A549 (cell line): ENCODE results near the gene STAT4. TPM values are rescaled to one million over a fixed set of nuclear protein-coding genes. Genes with fewer than 3 reads are reported as not detected.

Experiments used
- ATAC-seq, 2 experiments: fragments of 200-7000 bp in 1 of 2; fragments of >200 bp in 1 of 2; cut with Nextera tagmentation in 1 of 2; cut with Tn5 transposase in 1 of 2; 3 replicates each; pipeline versions ENCODE4 v1.8.0 to v1.9.1; 2018 to 2020; ENCODE audit warnings: mild to moderate bottlenecking in 1 of 2, moderate library complexity in 1 of 2
- CTCF ChIA-PET: fragments of 300-600 bp; sonication (Branson Sonifier 250); formaldehyde crosslinking; extraction: SDS; loops from one replicate; lab custom pipeline; 2021; ENCODE audit warnings: antibody characterized with exemption, inconsistent platforms; lab: Yijun Ruan, JAX
- POLR2A ChIA-PET: fragments of 350-600 bp; formaldehyde crosslinking; extraction: SDS; loops from one replicate; lab custom pipeline; 2021; ENCODE audit warnings: antibody characterized with exemption, inconsistent platforms; lab: Yijun Ruan, JAX
- DNase-seq, 2 experiments: peaks; one replicate each; pipeline versions ENCODE4 v3.0.0 to v3.0.0-alpha.2; 2011 to 2016; ENCODE audit warnings: low read depth in 1 of 2, low spot score in 1 of 2
- FAIRE-seq: peaks from 2 replicates; lab custom pipeline; 2011; peaks lifted over from hg19 to GRCh38; lab: Jason Lieb, UNC
- H3K27ac ChIP-seq, 2 experiments: fragments of >200 bp; sonication (Bioruptor Twin); formaldehyde crosslinking; 3 replicates each; pipeline ENCODE4 v1.5.1; 2016 to 2017
- H3K4me1 ChIP-seq: fragments of >200 bp; sonication (Bioruptor Twin); formaldehyde crosslinking; 3 replicates; pipeline ENCODE4 v1.6.1; 2016
- H3K4me2 ChIP-seq: fragments of >200 bp; sonication (Bioruptor Twin); formaldehyde crosslinking; 3 replicates; pipeline ENCODE4 v1.6.1; 2016
- H3K4me3 ChIP-seq: fragments of >200 bp; sonication (Bioruptor Twin); formaldehyde crosslinking; 3 replicates; pipeline ENCODE4 v1.5.1; 2016
- H3K9me3 ChIP-seq: fragments of >200 bp; sonication (Bioruptor Twin); formaldehyde crosslinking; 3 replicates; pipeline ENCODE4 v1.6.1; 2016
- CEBPB ChIP-seq, 2 experiments: fragments of >200 bp in 1 of 2; sonication (Bioruptor Twin) in 1 of 2; formaldehyde crosslinking in 1 of 2; IDR thresholded peaks; 2 replicates each; pipeline ENCODE4 v1.6.1; 2012 to 2016
- EHF ChIP-seq: fragments of 250-450 bp; sonication (Bioruptor Pico); IDR thresholded peaks from 2 replicates; pipeline ENCODE4 v1.5.0; 2020; ENCODE audit warnings: mild to moderate bottlenecking
- EP300 ChIP-seq, 2 experiments: fragments of >200 bp; sonication (Bioruptor Twin); formaldehyde crosslinking; IDR thresholded peaks; 2 replicates in 1 of 2; 3 replicates in 1 of 2; pipeline ENCODE4 v1.6.1; 2016 to 2017
- ESRRA ChIP-seq: fragments of 150-350 bp; IDR thresholded peaks from 2 replicates; pipeline ENCODE4 v1.6.1; 2014; ENCODE audit warnings: mild to moderate bottlenecking, low read length, borderline replicate concordance
- FOSL2 ChIP-seq, 2 experiments: fragments of 450-650 bp in 1 of 2; fragments of >200 bp in 1 of 2; sonication (Bioruptor Twin) in 1 of 2; formaldehyde crosslinking; IDR thresholded peaks; 2 replicates each; pipeline versions ENCODE4 v1.5.0 to v1.6.1; 2016 to 2020; ENCODE audit warnings: mild to moderate bottlenecking in 1 of 2, moderate library complexity in 1 of 2
- GATA3 ChIP-seq: IDR thresholded peaks from 2 replicates; pipeline ENCODE4 v1.6.1; 2012; ENCODE audit warnings: borderline replicate concordance
- HEYL ChIP-seq: fragments of 250-450 bp; sonication (Bioruptor Pico); IDR thresholded peaks from 2 replicates; pipeline ENCODE4 v1.8.0; 2021; ENCODE audit warnings: mild to moderate bottlenecking, moderate library complexity
- JUN ChIP-seq, 2 experiments: fragments of >200 bp; sonication (Bioruptor Twin); formaldehyde crosslinking; IDR thresholded peaks; 2 replicates in 1 of 2; 3 replicates in 1 of 2; pipeline ENCODE4 v1.6.1; 2016 to 2017
- JUNB ChIP-seq: fragments of >200 bp; sonication (Bioruptor Twin); formaldehyde crosslinking; IDR thresholded peaks from 2 replicates; pipeline ENCODE4 v1.6.1; 2016
- MAZ ChIP-seq: fragments of 150-350 bp; IDR thresholded peaks from 2 replicates; pipeline ENCODE4 v1.6.1; 2014; ENCODE audit warnings: antibody characterized with exemption, low read depth, low read length, borderline replicate concordance
- NFE2L2 ChIP-seq: fragments of 150-350 bp; conservative IDR thresholded peaks from 2 replicates; pipeline ENCODE4 v1.6.1; 2014; ENCODE audit warnings: low read length
- RAD21 ChIP-seq, 2 experiments: fragments of >200 bp in 1 of 2; sonication (Bioruptor Twin) in 1 of 2; formaldehyde crosslinking in 1 of 2; IDR thresholded peaks in 1 of 2; conservative IDR thresholded peaks in 1 of 2; 2 replicates in 1 of 2; 3 replicates in 1 of 2; pipeline ENCODE4 v1.6.1; 2012 to 2018; ENCODE audit warnings: inconsistent platforms in 1 of 2
- SMC3 ChIP-seq: fragments of >200 bp; sonication (Bioruptor Twin); formaldehyde crosslinking; IDR thresholded peaks from 3 replicates; pipeline ENCODE4 v1.6.1; 2018; ENCODE audit warnings: inconsistent platforms
- WGBS: methylation state at CpG from one replicate; pipeline ENCODE4 v1.1.6; 2017; ENCODE audit errors: missing lambda C conversion rate; 5-methylcytosine and 5-hydroxymethylcytosine counted together
- polyA plus RNA-seq, 4 experiments: library from polyadenylated mRNA; depleted of rRNA in 3 of 4; stranded (reverse); fragments of >200 nt; fragmentation: RNase III in 1 of 4; extraction: RNeasy Plus Mini Kit Qiagen cat#74134 plus additional on column Dnase treatment in 1 of 4; gene quantifications; 2 replicates in 3 of 4; 3 replicates in 1 of 4; pipeline ENCODE4 v1.2.3, GENCODE V29; 2011 to 2017
- TF ChIP-seq, protein P1 (sequence below): fragments of >200 bp; sonication (Bioruptor Twin); formaldehyde crosslinking; IDR thresholded peaks from 3 replicates; pipeline ENCODE4 v1.6.1; 2016
- TF ChIP-seq, protein P2 (sequence below): fragments of >200 bp; sonication (Bioruptor Twin); formaldehyde crosslinking; IDR thresholded peaks from 2 replicates; pipeline ENCODE4 v1.6.1; 2016
- TF ChIP-seq, protein P3 (sequence below): IDR thresholded peaks from 2 replicates; pipeline ENCODE4 v1.6.1; 2012
- TF ChIP-seq, protein P4 (sequence below): IDR thresholded peaks from 2 replicates; pipeline ENCODE4 v1.6.1; 2012
- TF ChIP-seq, protein P5 (sequence below): fragments of 250-450 bp; sonication (Bioruptor Pico); IDR thresholded peaks from 2 replicates; pipeline ENCODE4 v1.5.0; 2020; ENCODE audit warnings: low read depth, mild to moderate bottlenecking, moderate library complexity

STAT4 gene
- polyA plus RNA-seq, 2 of the 4 experiments (the other 2 are of a cell fraction): 11.6 to 34.4 TPM

DNA sequence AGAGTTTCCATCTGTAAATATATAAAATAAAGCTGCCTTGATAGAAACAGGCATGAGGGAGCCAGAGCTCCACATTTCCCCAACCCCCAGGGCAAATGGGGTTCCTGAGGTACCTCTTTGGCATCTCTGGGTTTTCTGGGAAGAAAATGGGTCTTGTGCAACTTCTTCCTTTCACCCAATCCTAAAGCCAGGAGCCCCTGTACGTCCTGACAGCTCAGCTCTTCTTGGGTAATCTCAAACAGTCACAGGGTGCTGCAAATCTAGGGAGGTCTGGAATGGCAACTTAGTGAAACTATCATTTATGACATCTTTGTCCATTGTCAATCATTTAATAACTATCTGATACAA, 100.2 kb downstream of the STAT4 start:
- Histone ChIP-seq H3K9me3 (peaks cover 3% of the 10 kb centered on the region; the same call in 1 of the 3 replicates), H3K27ac (peak overlapping the region; percentile 92 to 98), H3K4me2 (peak overlapping the region; percentile 64), H3K4me3 (no peak overlapping the region)
- CTCF ChIA-PET: interaction anchor here (0.6 to 7.9 kb wide), 15 partner anchors 11 to 489 kb away, joined by 3 to 97 read pairs (median 14); partner anchors contain the start of gene STAT4
- POLR2A ChIA-PET: interaction anchor here (0.6 to 3.0 kb wide), 10 partner anchors 8 to 627 kb away, joined by 3 to 25 read pairs (median 6); partner anchors contain the start of genes NABP1 and STAT1
- FAIRE-seq: no peak
- peak; percentile 77 to 86 for ATAC-seq
- TF ChIP-seq, protein P1, sequence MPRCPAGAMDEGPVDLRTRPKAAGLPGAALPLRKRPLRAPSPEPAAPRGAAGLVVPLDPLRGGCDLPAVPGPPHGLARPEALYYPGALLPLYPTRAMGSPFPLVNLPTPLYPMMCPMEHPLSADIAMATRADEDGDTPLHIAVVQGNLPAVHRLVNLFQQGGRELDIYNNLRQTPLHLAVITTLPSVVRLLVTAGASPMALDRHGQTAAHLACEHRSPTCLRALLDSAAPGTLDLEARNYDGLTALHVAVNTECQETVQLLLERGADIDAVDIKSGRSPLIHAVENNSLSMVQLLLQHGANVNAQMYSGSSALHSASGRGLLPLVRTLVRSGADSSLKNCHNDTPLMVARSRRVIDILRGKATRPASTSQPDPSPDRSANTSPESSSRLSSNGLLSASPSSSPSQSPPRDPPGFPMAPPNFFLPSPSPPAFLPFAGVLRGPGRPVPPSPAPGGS: no peak
- no peak for TF ChIP-seq MAZ
- peak; percentile 91 to 93 for TF ChIP-seq CEBPB (IDR thresholded peaks at IDR 0.05)
- 0 out of 2 replicates have a peak, but pooled peaks have one; percentile 4 for TF ChIP-seq FOSL2 (IDR thresholded peaks at IDR 0.05)
- TF ChIP-seq FOSL2 (CRISPR knock-in tag; IDR thresholded peaks at IDR 0.05): no peak
- TF ChIP-seq, protein P2, sequence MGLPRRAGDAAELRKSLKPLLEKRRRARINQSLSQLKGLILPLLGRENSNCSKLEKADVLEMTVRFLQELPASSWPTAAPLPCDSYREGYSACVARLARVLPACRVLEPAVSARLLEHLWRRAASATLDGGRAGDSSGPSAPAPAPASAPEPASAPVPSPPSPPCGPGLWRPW: peak; percentile 24; the same call in 1 of the 2 replicates
- TF ChIP-seq, all 56 proteins: peak for 3
- WGBS: 0% methylated on average over 1 of the region's 1 CpG
- peak; percentile 35 to 86 for DNase-seq
- peaks cover 59% of the 10 kb centered on the region for H3K4me1 ChIP-seq

DNA sequence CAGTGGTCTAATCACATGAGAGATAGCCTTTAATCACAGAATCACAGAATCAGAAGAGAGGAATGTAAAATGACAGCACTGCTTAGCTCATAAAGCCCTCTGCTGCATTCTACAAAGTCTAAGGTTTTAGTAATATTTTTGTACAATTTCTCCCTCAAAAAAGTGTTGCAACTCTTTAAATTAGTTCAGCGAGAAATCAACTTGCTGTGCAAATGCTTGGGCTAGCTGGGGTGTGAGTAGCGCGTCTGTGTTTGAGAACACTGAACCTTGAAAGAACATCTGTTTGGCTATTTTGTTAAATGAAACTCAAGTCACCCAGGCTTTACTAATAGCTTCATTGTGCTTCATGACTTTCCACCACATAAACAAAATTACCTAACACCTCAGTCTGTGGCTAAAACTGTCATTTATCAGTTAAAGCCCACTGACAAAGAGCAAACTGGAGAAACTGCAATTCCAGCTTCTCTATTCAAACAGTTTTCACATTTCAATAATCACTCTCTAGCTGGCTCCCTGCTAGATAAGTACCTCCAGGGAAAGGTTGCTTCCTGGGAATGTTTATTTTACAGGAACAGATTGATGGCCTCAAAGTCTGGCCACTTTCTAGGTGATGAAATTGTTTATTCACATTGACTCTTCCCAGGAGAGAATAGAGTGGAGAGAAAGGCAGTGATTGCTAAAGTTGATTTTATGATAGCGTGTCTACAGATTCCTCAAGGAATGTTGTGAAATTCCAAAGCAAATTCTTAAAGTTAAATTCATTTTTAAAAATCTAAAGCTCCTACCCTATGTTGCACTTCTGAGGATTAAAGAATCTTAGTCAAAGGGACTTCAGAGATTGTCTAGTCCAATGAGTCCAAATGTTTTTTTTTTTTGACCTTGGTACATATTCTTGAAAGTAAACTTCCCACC, 100.8 kb downstream of the STAT4 start:
- ATAC-seq: peak; percentile 77 to 88
- ChIA-PET POLR2A (interaction anchor here (0.6 to 3.0 kb wide), 10 partner anchors 8 to 628 kb away, joined by 3 to 25 read pairs (median 6); partner anchors contain the start of genes NABP1 and STAT1), CTCF (interaction anchor here (0.6 to 7.9 kb wide), 12 partner anchors 10 to 475 kb away, joined by 3 to 97 read pairs (median 10); no protein-coding TSS in a partner anchor)
- peak overlapping the region; percentile 64 for H3K4me2 ChIP-seq
- TF ChIP-seq SMC3 (peak; percentile 4; the same call in 2 of the 3 replicates), EP300 (IDR thresholded peaks at IDR 0.05) (peak; percentile 95 to 96), ESRRA (no peak), JUN (IDR thresholded peaks at IDR 0.05) (peak; percentile 96 to 97), NFE2L2 (no peak), RAD21 (conservative IDR thresholded peaks at IDR 0.05 in 1 of 2, IDR thresholded peaks at IDR 0.05 in 1 of 2) (peak in 1 of 2 experiments; percentile 3; a peak in 2 of 5 replicates), FOSL2 (IDR thresholded peaks at IDR 0.05) (peak; percentile 5; the same call in 1 of the 2 replicates), FOSL2 (CRISPR knock-in tag; IDR thresholded peaks at IDR 0.05) (peak; percentile 80), CEBPB (IDR thresholded peaks at IDR 0.05) (peak; percentile 85 to 94), HEYL (CRISPR knock-in tag) (0 out of 2 replicates have a peak, but pooled peaks have one; percentile 31), GATA3 (peak; percentile 97), EHF (CRISPR knock-in tag) (no peak), JUNB (peak; percentile 84)
- TF ChIP-seq, protein P3, sequence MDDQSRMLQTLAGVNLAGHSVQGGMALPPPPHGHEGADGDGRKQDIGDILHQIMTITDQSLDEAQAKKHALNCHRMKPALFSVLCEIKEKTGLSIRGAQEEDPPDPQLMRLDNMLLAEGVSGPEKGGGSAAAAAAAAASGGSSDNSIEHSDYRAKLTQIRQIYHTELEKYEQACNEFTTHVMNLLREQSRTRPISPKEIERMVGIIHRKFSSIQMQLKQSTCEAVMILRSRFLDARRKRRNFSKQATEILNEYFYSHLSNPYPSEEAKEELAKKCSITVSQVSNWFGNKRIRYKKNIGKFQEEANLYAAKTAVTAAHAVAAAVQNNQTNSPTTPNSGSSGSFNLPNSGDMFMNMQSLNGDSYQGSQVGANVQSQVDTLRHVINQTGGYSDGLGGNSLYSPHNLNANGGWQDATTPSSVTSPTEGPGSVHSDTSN: 0 out of 2 replicates have a peak, but pooled peaks have one; percentile 32
- TF ChIP-seq, protein P2: peak; percentile 86; the same call in 1 of the 2 replicates
- TF ChIP-seq, protein P4, sequence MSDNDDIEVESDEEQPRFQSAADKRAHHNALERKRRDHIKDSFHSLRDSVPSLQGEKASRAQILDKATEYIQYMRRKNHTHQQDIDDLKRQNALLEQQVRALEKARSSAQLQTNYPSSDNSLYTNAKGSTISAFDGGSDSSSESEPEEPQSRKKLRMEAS: peak; percentile 77
- TF ChIP-seq, protein P5, sequence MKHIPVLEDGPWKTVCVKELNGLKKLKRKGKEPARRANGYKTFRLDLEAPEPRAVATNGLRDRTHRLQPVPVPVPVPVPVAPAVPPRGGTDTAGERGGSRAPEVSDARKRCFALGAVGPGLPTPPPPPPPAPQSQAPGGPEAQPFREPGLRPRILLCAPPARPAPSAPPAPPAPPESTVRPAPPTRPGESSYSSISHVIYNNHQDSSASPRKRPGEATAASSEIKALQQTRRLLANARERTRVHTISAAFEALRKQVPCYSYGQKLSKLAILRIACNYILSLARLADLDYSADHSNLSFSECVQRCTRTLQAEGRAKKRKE (CRISPR knock-in tag): no peak
- TF ChIP-seq, protein P1: peak; percentile 92
- no peak for FAIRE-seq
- H3K4me3 ChIP-seq: no peak overlapping the region
- H3K27ac ChIP-seq: peak overlapping the region; percentile 92 to 98
- WGBS: 6% methylated on average over 4 of the region's 4 CpGs
- H3K4me1 ChIP-seq: peaks cover 59% of the 10 kb centered on the region
- peaks cover 9% of the 10 kb centered on the region; the same call in 2 of the 3 replicates for H3K9me3 ChIP-seq
- peak in 1 of 2 experiments; percentile 93 for DNase-seq
